Measurements from ENCODE around the gene ARMC9.
"Not testable (repeated sequence)": the region's sequence is repeated elsewhere in the genome, so short reads cannot be mapped to it uniquely, and the experiment has no call there.

ARMC9 gene

DNA sequence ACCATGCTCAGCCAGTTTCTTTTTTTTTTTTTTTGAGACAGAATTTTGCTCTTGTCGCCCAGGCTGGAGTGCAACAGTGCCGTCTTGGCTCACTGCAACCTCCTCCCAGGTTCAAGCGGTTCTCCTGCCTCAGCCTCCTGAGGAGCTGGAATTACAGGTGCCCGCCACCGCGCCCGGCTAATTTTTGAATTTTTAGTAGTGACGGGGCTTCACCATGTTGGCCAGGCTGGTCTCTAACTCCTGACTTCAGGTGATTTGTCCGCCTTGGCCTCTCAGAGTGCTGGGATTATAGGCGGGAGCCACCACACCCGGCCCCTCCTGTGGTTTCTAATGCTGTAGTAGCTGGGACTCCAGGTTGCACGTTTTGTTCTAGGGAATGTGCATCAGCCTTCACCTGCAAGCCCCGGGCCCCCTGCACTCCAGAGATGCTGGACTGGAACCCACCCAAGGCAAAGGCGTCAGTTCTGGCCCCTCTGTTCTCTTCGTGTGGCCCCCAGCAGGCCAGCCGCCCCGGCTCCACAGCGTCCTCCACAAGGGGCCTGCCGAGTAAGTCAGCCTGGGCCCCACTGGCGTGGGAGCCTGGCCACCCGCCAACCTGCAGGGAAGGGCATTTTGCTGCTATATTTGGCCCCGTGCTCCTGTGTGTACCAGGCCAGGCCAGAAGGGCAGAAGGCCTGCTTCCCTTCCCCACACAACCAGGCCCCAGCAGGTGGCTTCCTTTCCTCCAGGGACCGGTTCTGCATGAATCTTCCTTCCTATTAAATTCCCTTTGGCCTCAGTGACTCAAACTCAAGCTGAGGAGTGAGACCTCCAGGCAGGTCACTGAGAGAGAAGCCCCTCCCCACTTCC is 171.4 kb downstream of the ARMC9 start:
- no peak for DNase-seq

DNA sequence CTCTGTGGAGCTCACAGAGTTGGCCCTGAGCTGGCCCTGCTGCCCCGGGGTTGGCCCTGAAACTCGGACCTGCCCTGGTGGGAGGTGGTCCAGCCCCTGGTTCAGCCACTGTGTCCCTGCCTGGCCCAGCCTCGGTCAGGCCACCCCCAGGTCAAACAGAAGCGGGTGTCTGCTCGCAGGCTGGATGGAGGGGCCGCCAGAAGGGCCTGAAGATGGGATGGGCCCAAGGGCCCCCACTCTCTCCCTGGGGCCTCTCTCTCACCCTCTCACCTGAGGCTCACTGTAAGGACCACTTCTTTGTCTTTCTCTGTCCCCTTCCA is 172.0 kb downstream of the ARMC9 start:
- DNase-seq: no peak

DNA sequence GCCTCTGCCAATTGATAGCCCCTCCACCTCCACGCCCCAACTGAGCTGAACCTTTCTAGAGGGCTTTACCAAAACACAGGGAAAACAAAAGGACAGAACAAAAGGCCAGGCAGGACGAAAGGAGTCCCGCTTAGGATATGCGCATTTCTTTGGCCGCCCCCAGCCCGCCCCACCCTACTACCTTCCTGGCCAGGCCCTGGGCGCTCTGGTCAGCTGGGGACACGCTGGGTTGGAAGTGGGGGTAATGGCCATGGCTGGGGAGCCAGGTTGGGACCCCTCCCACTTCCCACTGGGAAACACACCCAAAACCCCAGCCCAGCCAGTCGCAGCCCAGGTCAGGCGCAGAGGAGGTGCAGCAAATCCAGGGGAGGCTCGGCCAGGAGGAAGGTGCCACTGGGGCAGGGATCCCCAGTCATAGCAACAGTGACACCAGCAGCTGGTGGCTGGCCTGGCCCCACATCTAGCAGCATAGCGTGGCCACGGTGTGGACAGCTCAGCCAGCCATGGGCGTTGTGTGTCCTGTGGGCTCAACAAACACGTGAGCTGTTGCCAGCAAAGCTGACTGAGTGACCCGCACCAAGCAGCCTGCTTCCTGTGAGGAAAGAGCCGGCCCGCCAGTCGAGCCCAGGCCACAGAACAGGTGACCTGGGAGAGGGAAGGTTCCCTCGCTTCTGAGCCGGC is 172.5 kb downstream of the ARMC9 start:
- no peak for DNase-seq

DNA sequence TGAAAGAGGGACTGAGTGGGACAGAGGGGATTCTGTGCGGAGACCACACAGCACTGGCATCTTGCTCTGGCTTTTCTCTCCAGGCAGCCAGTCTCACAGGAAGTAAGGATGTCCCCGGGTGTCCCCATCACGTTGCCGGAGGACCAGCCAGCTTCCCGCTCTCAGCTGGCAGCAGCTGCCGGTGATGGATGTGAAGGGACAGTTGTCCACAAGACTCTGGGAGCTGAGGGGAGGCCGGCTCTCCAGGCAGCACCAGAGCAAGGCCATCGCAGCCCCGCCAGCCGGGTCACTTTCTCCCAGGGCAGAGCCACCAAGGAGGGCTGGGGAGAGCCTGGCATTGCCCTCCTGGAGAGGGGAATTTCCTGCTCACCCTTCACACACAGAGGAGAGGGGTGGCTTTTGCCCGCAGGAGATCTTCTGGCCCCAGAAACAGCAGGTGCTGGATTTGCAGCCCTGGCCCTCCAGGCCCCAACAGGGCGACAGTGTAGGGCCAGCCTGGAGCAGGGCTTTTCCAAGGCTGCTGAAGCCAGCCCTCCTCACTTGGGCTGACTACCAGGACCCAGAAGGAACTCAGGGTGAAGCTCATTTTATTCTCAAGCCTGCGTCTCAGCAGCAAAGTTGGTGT is 173.1 kb downstream of the ARMC9 start:
- no peak for DNase-seq

DNA sequence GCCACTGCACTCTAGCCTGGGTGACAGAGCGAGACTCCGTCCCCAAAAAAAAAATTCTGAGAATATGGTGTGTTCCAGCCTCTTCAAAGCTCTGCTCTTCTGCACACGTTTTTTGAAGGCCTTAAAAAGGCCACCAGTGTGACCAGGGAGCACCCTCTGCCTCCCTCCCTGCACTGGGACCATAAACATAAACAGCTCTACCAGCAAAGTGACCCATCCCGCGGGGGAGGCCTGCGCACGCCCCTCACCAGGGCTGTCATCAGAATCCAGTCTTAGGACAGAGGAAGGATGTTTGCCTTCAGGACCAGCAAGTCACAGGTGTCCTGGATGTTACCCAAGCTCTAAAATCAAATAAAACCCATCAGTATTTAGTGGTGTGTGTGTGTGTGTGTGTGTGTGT is 173.9 kb downstream of the ARMC9 start:
- DNase-seq: no peak

DNA sequence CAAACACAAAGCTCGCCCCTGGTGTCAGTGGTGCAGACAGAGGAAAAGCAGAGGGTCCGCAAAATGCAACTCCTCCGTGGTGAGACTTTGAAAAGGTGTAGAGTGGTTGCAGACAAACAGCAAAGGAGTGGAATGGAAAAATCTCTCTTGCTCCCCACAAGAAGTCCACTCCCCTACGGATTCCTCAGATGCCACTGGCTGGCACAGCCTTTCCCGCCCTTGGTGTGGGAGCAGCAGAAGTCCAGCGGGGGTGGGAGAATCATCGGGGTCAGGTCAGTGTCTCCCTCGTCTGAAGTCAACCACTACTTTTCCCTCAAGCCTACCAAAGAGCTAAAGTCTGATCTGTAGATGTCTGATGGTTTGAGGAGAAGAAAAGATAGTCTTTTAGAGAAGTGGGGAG is 174.8 kb downstream of the ARMC9 start:
- no peak for DNase-seq

DNA sequence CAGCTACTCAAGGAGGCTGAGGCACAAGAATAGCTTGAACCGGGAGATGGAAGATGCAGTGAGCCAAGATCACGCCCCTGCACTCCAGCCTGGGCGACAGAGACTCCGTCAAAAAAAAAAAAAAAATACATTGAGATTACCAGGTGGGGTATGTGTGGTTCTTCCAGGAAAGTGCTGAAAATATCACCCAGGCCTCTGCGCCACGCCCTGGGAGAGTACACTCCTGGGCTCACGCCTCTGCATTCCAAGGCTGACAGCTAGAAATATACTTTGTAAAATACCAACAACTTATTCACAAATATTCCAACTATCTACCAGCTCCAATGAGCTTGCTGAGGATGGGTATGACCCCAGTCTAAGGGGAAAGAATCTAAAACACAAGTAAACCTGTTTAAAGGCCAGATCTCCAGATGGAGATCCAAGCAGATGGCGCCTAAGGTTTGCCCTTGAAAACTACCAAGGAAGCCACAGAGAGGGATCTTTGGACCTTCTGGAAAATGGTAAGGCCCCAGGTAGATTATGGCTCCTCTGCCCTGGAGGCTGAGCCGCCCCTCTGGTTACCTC is 175.4 kb downstream of the ARMC9 start:
- no peak for DNase-seq

DNA sequence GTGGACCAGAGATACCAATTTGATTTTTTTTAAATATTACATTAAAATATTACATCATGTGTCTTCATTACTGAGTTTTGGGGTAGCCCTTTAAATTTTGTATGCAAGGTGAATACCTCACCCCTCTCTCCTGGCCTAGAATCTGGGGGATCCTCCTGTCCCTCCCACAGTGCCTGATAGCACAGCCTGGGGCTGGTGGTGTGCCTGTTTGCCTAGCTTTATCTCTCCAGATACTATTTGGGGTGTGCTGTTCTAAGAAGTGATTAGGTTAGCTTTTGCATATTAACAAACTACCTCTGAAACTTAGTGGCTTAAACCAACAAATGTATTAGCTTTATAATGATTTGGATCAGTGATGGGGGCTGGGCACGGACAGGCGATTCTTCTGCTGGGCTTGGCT is 176.3 kb downstream of the ARMC9 start:
- no peak for DNase-seq

DNA sequence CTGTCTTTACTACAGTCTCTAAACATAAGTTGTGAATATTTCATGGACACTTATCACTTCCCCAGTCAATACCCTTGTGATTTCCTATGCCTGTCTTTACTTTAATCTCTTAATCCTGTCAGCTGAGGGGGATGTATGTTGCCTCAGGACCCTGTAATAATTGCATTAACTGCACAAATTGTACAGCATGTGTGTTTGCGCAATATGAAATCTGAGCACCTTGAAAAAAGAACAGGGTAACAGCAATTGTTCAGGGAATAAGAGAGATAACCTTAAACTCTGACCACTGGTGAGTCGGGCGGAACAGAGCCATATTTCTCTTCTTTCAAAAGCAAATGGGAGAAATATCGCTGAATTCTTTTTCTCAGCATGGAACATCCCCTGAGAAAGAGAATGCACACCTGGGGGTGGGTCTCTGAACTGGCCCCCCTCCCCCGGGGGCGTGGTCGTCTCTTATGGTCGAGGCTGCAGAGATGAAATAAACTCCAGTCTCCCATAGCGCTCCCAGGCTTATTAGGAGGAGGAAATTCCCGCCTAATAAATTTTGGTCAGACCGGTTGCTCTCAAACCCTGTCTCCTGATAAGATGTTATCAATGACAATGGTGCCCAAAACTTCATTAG is 177.7 kb downstream of the ARMC9 start:
- DNase-seq: not testable (repeated sequence)

DNA sequence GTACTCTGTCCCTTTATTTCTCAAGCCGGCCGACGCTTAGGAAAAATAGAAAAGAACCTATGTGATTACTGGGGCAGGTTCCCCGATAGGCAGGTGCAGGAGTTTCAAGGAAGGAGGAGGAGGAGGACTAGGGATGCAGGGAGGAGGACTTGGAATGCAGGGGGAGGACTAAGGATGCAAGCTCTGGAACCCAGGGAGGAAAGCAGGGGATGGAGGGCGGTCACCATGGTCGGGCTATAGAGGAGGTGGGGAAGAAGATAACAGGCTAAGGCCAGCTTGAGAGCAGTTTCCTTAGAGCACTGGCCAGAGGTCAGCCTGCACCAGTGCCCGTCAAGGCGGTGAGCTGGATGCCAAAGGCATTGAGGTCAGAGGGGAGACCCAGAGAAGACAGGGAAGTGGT is 178.4 kb downstream of the ARMC9 start:
- DNase-seq: no peak

DNA sequence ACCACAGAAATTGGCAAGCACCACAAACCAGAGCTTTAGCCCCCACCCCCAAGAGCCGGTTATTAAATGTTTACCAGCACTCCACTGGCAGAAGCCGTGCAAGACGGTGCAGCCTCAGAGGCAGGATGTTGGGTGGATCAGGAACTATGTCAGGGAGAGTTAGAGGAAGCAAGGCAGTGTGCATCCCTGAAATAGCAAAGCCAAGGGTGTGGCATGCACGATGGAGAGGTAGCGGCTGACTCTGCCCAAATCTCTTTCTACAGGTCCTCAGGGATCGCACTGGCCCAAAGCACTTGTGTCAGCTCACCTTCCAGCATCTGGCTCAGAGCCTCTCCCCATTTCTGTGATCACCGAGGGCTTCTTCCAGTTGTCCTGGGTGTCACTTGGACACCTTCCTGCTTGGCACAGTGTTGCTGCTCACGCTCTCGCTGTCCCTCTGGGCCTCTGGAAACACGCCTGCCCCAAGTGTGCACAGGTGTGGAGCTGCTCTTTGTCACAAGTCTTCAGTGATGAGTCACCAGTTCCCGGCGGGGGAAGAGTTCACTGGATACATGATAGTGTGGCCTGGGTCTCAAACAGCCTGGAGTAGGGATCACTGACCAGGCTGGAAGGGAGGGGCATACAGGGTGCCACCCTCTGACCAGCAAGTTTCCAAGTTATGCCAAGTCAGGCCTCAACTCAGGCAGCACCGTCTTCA is 179.7 kb downstream of the ARMC9 start:
- DNase-seq: no peak

DNA sequence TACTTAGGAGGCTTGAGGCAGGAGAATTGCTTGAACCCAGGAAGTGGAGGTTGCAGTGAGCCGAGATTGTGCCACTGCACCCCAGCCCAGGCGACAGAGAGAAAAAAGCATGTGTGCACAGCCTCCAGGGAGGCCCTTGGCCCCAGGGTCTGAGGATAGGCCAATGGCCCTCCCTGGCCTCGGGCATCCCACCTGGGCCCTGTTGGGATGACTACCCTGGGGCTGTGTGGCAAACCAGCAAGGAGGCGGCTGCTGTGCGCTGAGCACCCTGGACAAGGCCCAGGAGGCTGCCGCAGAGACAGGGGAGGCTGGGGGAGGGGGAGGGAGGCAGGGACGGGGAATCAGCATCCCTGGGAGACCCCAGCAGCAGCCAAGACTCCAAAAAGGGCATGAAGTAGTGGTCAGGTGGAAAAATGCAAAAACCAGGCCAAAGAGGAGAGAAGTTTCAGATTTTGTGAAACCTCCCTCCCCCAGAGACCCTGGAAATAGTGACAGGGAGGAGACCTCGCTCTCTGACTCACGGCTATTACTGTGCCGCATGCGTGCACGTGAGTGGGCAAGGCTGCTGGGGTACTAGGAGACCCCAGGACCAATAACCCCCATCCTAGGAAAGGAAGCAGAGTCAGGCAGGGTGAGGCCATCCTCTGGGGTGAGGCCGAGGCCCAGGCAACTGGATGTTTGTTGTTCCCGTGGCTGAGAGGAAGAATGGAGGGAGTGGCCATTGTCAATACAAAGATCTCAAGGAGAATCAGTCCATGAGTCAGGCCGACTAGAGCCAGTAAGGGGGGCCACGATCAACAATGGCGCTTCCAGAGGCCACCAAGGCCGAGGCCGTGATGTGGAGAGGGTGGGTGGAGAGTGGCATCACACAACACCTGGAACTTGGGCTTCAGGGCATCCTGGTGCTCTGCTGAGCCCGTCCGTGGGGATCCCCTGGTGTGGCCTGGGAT is 181.1 kb downstream of the ARMC9 start:
- no peak for DNase-seq

DNA sequence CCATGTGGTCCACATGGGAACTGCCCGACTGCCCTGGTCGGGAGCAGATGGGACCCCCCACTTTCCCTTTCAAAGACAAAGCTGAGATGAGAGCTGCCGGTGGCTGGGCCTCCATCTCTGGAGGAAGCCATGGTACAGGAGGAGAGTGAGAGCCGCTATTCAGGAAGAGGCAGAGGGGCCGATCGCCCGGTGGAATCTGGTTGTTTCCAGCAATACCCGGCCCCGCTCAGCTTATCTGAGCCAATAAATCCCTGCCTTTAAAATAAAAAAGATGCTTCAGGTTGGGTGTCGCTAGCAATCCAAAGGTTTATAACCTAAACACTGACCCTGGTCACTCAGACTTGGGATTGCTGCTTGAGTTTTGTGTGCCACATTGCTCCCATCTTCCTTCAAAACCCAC is 181.9 kb downstream of the ARMC9 start:
- DNase-seq: no peak

DNA sequence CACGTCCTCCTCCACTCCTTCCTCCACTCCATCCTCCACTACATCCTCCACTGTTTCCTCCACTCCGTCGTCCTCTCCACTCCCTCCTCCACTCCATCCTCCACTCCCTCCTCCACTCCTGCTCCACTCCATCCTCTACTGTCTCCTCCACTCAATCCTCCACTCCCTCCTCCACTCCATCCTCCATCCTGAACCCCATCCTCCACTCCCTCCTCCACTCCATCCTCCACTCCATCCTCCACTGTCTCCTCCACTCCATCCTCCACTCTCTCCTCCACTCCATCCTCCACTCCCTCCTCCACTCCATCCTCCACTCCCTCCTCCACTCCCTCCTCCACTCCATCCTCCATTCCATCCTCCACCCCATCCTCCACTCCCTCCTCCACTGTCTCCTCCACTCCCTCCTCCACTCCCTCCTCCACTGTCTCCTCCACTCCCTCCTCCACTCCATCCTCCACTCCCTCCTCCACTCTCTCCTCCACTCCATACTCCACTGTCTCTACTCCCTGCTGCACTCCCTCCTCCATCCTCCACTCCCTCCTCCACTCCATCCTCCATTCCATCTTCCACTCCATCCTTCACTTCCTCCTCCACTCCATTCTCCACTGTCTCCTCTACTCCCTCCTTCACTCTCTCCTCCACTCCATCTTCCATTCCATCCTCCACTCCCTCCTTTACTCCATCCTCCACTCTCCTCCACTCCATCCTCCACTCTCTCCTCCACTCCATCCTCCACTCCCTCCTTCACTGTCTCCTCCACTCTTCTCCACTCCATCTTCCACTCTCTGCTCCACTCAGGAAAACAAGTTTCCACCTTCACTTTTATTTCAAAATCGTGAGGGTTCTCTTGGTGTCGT is 182.8 kb downstream of the ARMC9 start:
- DNase-seq: no peak

DNA sequence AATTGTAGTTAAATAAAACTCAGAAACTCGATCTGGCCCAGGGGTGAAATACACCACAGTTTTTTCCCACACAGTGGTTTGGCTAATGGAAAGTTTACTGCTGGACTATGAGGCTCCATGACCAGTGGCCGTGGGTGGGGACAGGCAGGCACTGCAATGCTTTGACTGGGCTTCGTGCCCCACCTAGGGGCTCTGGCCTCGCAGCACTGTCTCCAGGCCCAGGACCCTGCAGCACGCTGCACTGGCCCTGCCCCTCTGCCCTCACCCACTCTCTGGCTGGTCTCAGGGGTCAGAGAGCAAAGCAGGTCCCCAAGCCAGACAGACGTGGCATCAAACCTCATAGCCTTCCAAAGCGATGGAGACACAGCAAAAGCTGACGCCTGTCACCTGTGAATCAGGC is 183.7 kb downstream of the ARMC9 start:
- DNase-seq: no peak

DNA sequence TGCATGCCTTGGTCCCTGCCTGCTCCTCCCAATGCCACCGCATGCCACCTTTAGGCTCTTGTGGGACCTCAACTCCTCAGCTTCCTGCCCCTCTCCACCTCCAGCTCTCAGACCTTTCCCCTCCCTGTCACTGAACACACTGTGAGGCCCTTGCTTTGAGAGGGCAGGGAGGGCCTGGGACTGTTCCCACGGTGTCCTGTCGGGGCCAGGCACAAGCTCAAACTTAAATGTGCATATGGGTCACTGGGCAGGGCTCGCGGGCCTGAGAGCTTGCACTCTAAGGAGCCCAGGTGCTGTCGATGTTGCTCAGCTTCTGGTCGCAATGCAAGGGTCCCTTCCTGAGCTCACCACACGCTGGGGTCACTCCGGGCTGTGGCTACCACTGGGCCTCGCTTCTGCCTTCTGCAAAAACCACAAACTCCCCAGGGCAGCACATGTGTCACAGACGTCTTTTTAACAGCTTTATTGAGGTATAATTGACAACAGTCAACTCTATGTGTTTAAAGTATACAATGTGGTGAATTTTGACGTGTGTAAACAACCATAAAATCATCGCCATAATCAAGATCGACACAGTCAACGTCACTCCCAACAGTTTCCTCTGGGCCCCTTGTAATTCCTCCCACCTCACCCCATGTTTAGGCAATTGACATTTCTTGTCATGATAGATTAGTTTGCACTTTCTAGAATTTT is 185.1 kb downstream of the ARMC9 start:
- no peak for DNase-seq

DNA sequence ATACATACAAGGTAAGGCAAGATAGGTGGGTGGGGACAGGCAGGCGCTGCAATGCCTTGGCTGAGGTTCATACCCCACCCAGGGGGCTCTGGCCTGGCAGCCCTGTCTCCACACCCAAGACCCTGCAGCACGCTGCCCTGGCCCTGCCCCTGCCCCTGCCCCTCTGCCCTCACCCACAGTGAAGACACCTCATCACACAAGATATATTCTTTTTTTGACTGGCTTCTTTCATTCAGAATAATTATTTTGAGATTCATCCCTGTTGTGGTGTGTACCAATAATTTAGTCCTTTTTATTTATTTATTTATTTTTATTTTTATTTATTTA is 185.6 kb downstream of the ARMC9 start:
- no peak for DNase-seq

DNA sequence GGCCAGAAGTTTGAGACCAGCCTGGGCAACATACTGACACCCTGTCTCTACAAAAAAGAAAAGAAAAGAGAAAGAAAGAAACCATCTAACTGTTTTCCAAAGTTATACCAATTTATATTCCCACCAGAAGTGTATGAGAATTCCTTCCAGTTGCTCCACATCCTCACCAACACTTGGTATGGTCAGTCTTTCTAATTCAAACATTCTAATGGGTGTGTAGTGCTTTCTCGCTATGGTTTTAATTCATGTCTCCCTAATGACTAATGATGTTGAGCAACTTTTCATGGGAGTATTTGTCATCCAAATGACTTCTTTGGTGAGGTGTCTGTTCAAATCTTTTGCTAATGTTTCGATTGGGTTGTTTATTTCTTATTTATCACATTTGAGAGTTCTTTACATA is 186.5 kb downstream of the ARMC9 start:
- DNase-seq: no peak

DNA sequence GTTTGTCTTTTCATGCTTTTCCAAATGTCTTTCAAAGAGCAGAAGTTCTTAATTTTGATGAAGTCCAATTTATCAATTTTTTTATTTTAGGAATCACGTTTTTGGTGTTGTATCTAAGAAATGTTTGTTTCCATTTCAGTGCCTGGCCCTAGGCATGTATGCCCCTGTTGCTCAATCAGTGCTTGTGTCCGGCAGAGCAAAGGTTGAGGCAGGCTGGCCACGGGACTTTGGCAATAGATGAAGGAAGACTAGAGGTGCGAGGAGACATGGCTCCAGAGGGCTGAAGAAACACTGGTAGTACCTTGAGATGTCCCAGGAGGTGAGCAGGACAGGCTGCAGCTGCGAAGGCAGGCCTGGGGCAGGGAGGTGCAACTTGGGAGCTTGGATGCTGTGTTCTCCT is 187.0 kb downstream of the ARMC9 start:
- no peak for DNase-seq

DNA sequence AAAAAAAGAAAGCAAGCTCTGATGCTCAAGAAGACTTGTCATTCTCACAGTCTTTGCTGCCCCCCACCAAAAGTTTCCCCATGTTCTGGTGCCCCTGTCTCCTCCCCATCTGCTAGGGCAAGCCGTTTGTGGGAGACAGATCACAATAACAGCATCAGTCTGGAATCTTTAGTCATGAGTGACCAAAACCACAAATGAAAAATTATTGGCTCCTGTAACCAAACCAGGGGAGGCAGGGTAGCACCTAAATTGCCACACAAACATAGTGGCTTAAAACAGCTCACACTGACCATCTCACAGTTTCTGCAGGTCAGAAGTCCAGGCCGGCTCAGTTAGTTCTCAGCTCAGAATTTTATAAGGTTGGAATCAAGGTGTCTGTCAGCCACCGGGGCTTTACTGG is 188.0 kb downstream of the ARMC9 start:
- no peak for DNase-seq
